Frontal cortex (tissue), 4 donors: ENCODE measurements around the gene NIPA2. TPM values are rescaled to one million over a fixed set of nuclear protein-coding genes. Genes with fewer than 3 reads are reported as not detected.

Source experiments
- DNase-seq, 2 donors: peaks; one replicate each; pipeline ENCODE4 v3.0.0; 2012; ENCODE audit warnings: low spot score in 2 of 2
- FAIRE-seq: peaks from 2 replicates; lab custom pipeline; 2012; peaks lifted over from hg19 to GRCh38; lab: Jason Lieb, UNC
- total RNA-seq: library from RNA; depleted of rRNA; stranded (reverse); fragments of >200 nt; gene quantifications from one replicate; pipeline ENCODE4 v1.2.3, GENCODE V29; 2014
- donor health status: control.
- donor health status: control.
- donor health status: control.

Gene NIPA2
- total RNA-seq, 1 donor from 2014 or later: 45.2 TPM

GRCh38 chr15:22892333-22892732, 53.9 kb downstream of the NIPA2 start:
- no peak for FAIRE-seq
- DNase-seq: no peak

GRCh38 chr15:22893081-22893480, 54.6 kb downstream of the NIPA2 start:
- DNase-seq (no peak), FAIRE-seq (no peak)

GRCh38 chr15:22893881-22894280, 55.4 kb downstream of the NIPA2 start:
- DNase-seq (no peak), FAIRE-seq (no peak)

GRCh38 chr15:22895465-22896190, 57.2 kb downstream of the NIPA2 start:
- DNase-seq (no peak), FAIRE-seq (no peak)

GRCh38 chr15:22902046-22902445, 63.6 kb downstream of the NIPA2 start:
- no peak for FAIRE-seq
- no peak for DNase-seq

GRCh38 chr15:22902578-22902977, 64.1 kb downstream of the NIPA2 start:
- FAIRE-seq (no peak), DNase-seq (no peak)

- DNase-seq (no peak), FAIRE-seq (no peak)
Observed at GRCh38 chr15:22902981-22903380, 64.5 kb downstream of the NIPA2 start.

- DNase-seq (no peak), FAIRE-seq (no peak)
Observed at GRCh38 chr15:22903427-22903826, 65.0 kb downstream of the NIPA2 start.

- no peak for DNase-seq
- FAIRE-seq: no peak
Observed at GRCh38 chr15:22903961-22904534, 65.6 kb downstream of the NIPA2 start.

- FAIRE-seq (no peak), DNase-seq (no peak)
Observed at GRCh38 chr15:22904736-22905135, 66.3 kb downstream of the NIPA2 start.

- FAIRE-seq: no peak
Observed at GRCh38 chr15:22907161-22907950, 68.9 kb downstream of the NIPA2 start.

GRCh38 chr15:22908830-22909229, 70.4 kb downstream of the NIPA2 start:
- DNase-seq: no peak
- FAIRE-seq: no peak

More at GRCh38 chr15:22907161-22907950, 68.9 kb downstream of the NIPA2 start:
- no peak for DNase-seq

- DNase-seq (no peak), FAIRE-seq (no peak)
Observed at GRCh38 chr15:22911306-22911705, 72.8 kb downstream of the NIPA2 start.

GRCh38 chr15:22912256-22912655, 73.8 kb downstream of the NIPA2 start:
- DNase-seq (no peak), FAIRE-seq (no peak)

GRCh38 chr15:22913646-22914380, 75.3 kb downstream of the NIPA2 start:
- FAIRE-seq (no peak), DNase-seq (no peak)

- FAIRE-seq (no peak), DNase-seq (no peak)
Observed at GRCh38 chr15:22915866-22916515, 77.5 kb downstream of the NIPA2 start.

- DNase-seq: no peak
- FAIRE-seq: no peak
Observed at GRCh38 chr15:22916606-22917350, 78.3 kb downstream of the NIPA2 start.

GRCh38 chr15:22917556-22917955, 79.1 kb downstream of the NIPA2 start:
- DNase-seq: no peak
- FAIRE-seq: no peak
